ENCODE results near the gene GP1BB.

- TF ChIP-seq CEBPB (IDR thresholded peaks at IDR 0.05), result no peak
- no peak for TF ChIP-seq PBX3 (IDR thresholded peaks at IDR 0.05)
- no peak for TF ChIP-seq NFE2L2 (conservative IDR thresholded peaks at IDR 0.05; ENCODE audit: low read length)
- TF ChIP-seq CBX8 (IDR thresholded peaks at IDR 0.05), result no peak
- TF ChIP-seq POLR2A (IDR thresholded peaks at IDR 0.05; ENCODE audit: low read length), result no peak
- no peak for TF ChIP-seq CTCF (IDR thresholded peaks at IDR 0.05)
- TF ChIP-seq BHLHE40 (IDR thresholded peaks at IDR 0.05; ENCODE audit: low read depth, low read length), result no peak
- no peak for TF ChIP-seq JUNB (IDR thresholded peaks at IDR 0.05)
- no peak for TF ChIP-seq EP300 (IDR thresholded peaks at IDR 0.05)
- TF ChIP-seq SMC3 (IDR thresholded peaks at IDR 0.05), result no peak
- no peak for TF ChIP-seq MAFK (IDR thresholded peaks at IDR 0.05; ENCODE audit: partially characterized antibody)
- TF ChIP-seq CHD2 (IDR thresholded peaks at IDR 0.05; ENCODE audit: low read length, partially characterized antibody), result no peak
- TF ChIP-seq BCL3 (IDR thresholded peaks at IDR 0.05), result no peak
- TF ChIP-seq USF2 (IDR thresholded peaks at IDR 0.05), result no peak
These were observed 34.7 kb upstream of the GP1BB start for GRCh38 chr22:19688301-19689290.

All from A549 (cell line).